H9 (cell line): ENCODE data around the gene GCLC. TPM values are rescaled to one million over a fixed set of nuclear protein-coding genes. Genes with fewer than 3 reads are reported as not detected.

ENCODE experiments used
- DNase-seq: peaks from one replicate; pipeline ENCODE4 v3.0.0-alpha.2; 2017
- H2AFZ ChIP-seq: one replicate; pipeline ENCODE4 v1.6.1; 2013; ENCODE audit warnings: mild to moderate bottlenecking, low read length, control low read depth, moderate library complexity
- H2AK5ac ChIP-seq: 2 replicates; pipeline ENCODE4 v1.6.1; 2013; ENCODE audit warnings: low read length, control low read depth, mixed read lengths; ENCODE audit not compliant: insufficient read length
- H2BK120ac ChIP-seq: one replicate; pipeline ENCODE4 v1.6.1; 2013; ENCODE audit warnings: low read depth, mild to moderate bottlenecking, low read length, control low read depth, inconsistent platforms; ENCODE audit not compliant: poor library complexity, severe bottlenecking
- H2BK12ac ChIP-seq: 2 replicates; pipeline ENCODE4 v1.6.1; 2013; ENCODE audit warnings: low read length, control low read depth, mixed read lengths, low read depth; ENCODE audit not compliant: insufficient read length
- H2BK15ac ChIP-seq: 2 replicates; pipeline ENCODE4 v1.6.1; 2013; ENCODE audit warnings: low read depth, low read length, control low read depth
- H2BK20ac ChIP-seq: one replicate; pipeline ENCODE4 v1.6.1; 2013; ENCODE audit warnings: low read depth, mild to moderate bottlenecking, low read length, control low read depth, inconsistent platforms; ENCODE audit not compliant: poor library complexity, severe bottlenecking
- H2BK5ac ChIP-seq: 2 replicates; pipeline ENCODE4 v1.6.1; 2013; ENCODE audit warnings: low read length, control low read depth, mixed read lengths; ENCODE audit not compliant: insufficient read length
- H3K14ac ChIP-seq: 2 replicates; pipeline ENCODE4 v1.6.1; 2013; ENCODE audit warnings: low read length, control low read depth; ENCODE audit not compliant: insufficient read depth
- H3K18ac ChIP-seq: 2 replicates; pipeline ENCODE4 v1.6.1; 2013; ENCODE audit warnings: low read depth, mild to moderate bottlenecking, mixed read lengths, low read length, control low read depth; ENCODE audit not compliant: insufficient read length
- H3K23ac ChIP-seq: 2 replicates; pipeline ENCODE4 v1.6.1; 2013; ENCODE audit warnings: low read length, control low read depth, mixed read lengths, low read depth; ENCODE audit not compliant: insufficient read length
- H3K23me2 ChIP-seq: 2 replicates; pipeline ENCODE4 v1.6.1; 2013; ENCODE audit warnings: low read depth, mild to moderate bottlenecking, mixed read lengths, low read length, control low read depth; ENCODE audit not compliant: insufficient read length, poor library complexity, severe bottlenecking
- H3K27ac ChIP-seq: 2 replicates; pipeline ENCODE4 v1.5.1; 2013; ENCODE audit warnings: low read length, control low read depth, mixed read lengths, low read depth; ENCODE audit not compliant: insufficient read length
- H3K27me3 ChIP-seq: 2 replicates; pipeline ENCODE4 v1.6.1; 2013; ENCODE audit warnings: low read length, control low read depth, inconsistent platforms; ENCODE audit not compliant: insufficient read depth
- H3K4ac ChIP-seq: 2 replicates; pipeline ENCODE4 v1.6.1; 2013; ENCODE audit warnings: low read depth, mild to moderate bottlenecking, control low read depth, inconsistent platforms, low read length, moderate library complexity
- H3K4me1 ChIP-seq: 2 replicates; pipeline ENCODE4 v1.6.1; 2013; ENCODE audit warnings: low read length, control low read depth, inconsistent platforms; ENCODE audit not compliant: insufficient read depth
- H3K4me2 ChIP-seq: 2 replicates; pipeline ENCODE4 v1.6.1; 2013; ENCODE audit warnings: low read length, control low read depth, mixed read lengths; ENCODE audit not compliant: insufficient read length, insufficient read depth
- H3K56ac ChIP-seq: 2 replicates; pipeline ENCODE4 v1.6.1; 2013; ENCODE audit warnings: low read depth, mild to moderate bottlenecking, mixed read lengths, low read length, control low read depth; ENCODE audit not compliant: insufficient read length
- H3K79me1 ChIP-seq: 2 replicates; pipeline ENCODE4 v1.6.1; 2013; ENCODE audit warnings: low read depth, mild to moderate bottlenecking, moderate library complexity, low read length, control low read depth, inconsistent platforms; ENCODE audit not compliant: insufficient read depth, poor library complexity, severe bottlenecking
- H3K79me2 ChIP-seq: 2 replicates; pipeline ENCODE4 v1.6.1; 2013; ENCODE audit warnings: low read length, control low read depth, inconsistent platforms; ENCODE audit not compliant: insufficient read depth
- H3K9ac ChIP-seq: 2 replicates; pipeline ENCODE4 v1.6.1; 2013; ENCODE audit warnings: low read length, control low read depth, mixed read lengths; ENCODE audit not compliant: insufficient read length; ENCODE audit errors: extremely low read depth
- H3K9me3 ChIP-seq: one replicate; pipeline ENCODE4 v1.6.1; 2013; ENCODE audit warnings: low read depth, low read length, inconsistent platforms; ENCODE audit not compliant: control insufficient read depth
- H3T11ph ChIP-seq: one replicate; pipeline ENCODE4 v1.6.1; 2013; ENCODE audit warnings: mild to moderate bottlenecking, low read length, control low read depth, inconsistent platforms
- H4K20me1 ChIP-seq: one replicate; pipeline ENCODE4 v1.6.1; 2013; ENCODE audit not compliant: control insufficient read depth, insufficient read length, insufficient read depth
- H4K5ac ChIP-seq: 2 replicates; pipeline ENCODE4 v1.6.1; 2013; ENCODE audit warnings: low read depth, mild to moderate bottlenecking, mixed read lengths, low read length, control low read depth; ENCODE audit not compliant: insufficient read length
- H4K8ac ChIP-seq: replicated peaks from 2 replicates; pipeline ENCODE4 v1.6.1; 2013; ENCODE audit warnings: low read length, control low read depth, mixed read lengths, low read depth; ENCODE audit not compliant: insufficient read length
- H4K91ac ChIP-seq: 2 replicates; pipeline ENCODE4 v1.6.1; 2013; ENCODE audit warnings: low read depth, mild to moderate bottlenecking, moderate library complexity, mixed read lengths, low read length, control low read depth; ENCODE audit not compliant: insufficient read length
- H3K27ac Mint-ChIP-seq, 3 experiments: 2 replicates in 2 of 3; 3 replicates in 1 of 3; pipeline ENCODE4 v1.8.0; 2020 to 2021; ENCODE audit warnings: mixed read lengths in 3 of 3, mild to moderate bottlenecking in 1 of 3, moderate library complexity in 1 of 3
- H3K27me3 Mint-ChIP-seq: 2 replicates; pipeline ENCODE4 v1.8.0; 2021; ENCODE audit warnings: low read depth, mild to moderate bottlenecking, moderate library complexity, mixed read lengths
- H3K36me3 Mint-ChIP-seq, 3 experiments: 2 replicates in 2 of 3; 3 replicates in 1 of 3; pipeline ENCODE4 v1.8.0; 2020 to 2021; ENCODE audit warnings: low read depth in 3 of 3, mixed read lengths in 3 of 3; ENCODE audit not compliant: insufficient read depth in 1 of 3
- H3K4me1 Mint-ChIP-seq, 2 experiments: 2 replicates each; pipeline ENCODE4 v1.8.0; 2020; ENCODE audit warnings: mixed read lengths in 2 of 2
- H3K4me3 Mint-ChIP-seq, 2 experiments: 2 replicates in 1 of 2; 3 replicates in 1 of 2; pipeline ENCODE4 v1.8.0; 2020 to 2021; ENCODE audit warnings: mild to moderate bottlenecking in 2 of 2, mixed read lengths in 2 of 2, moderate library complexity in 1 of 2
- H3K9me3 Mint-ChIP-seq, 2 experiments: 2 replicates in 1 of 2; 3 replicates in 1 of 2; pipeline ENCODE4 v1.8.0; 2020; ENCODE audit warnings: mild to moderate bottlenecking in 2 of 2, mixed read lengths in 2 of 2, moderate library complexity in 1 of 2
- WGBS: extraction: QIAGEN DNeasy Blood & Tissue Kit; methylation state at CpG from one replicate; pipeline ENCODE4 v1.1.7; 2013; ENCODE audit warnings: missing lambda C conversion rate, low lambda C conversion rate, mixed read lengths; ENCODE audit not compliant: insufficient read length; ENCODE audit errors: extremely low coverage; 5-methylcytosine and 5-hydroxymethylcytosine counted together
- total RNA-seq: library from RNA; stranded (reverse); gene quantifications from 2 replicates; pipeline ENCODE4 v1.2.1, GENCODE V29; 2021
- TF ChIP-seq, protein P1 (sequence below): fragments of 200-600 bp; sonication (generic); conservative IDR thresholded peaks from 3 replicates; pipeline ENCODE4 v1.8.0; 2021; ENCODE audit warnings: antibody characterized with exemption, mild to moderate bottlenecking

The GCLC gene
- total RNA-seq, 1 experiment from 2014 or later = 55.5 TPM

DNA sequence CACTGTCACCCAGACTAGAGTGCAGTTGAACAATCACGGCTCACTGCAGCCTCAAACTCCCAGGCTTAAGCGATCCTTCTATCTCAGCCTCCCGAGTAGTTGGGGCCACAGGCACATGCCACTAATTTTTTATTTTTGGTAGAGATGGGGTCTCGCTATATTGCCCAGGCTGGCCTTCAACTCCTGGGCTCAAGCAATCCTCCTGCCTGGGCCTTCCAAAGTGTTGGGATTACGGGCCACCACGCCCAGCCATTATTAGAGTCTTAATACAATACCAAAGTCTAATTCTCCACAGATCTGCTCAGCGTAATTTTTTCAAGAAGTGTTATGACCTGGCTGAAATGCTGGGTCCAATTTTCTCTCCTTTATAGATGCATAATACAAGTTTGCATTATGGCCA is 3.0 kb downstream of the GCLC start:
- H3K56ac ChIP-seq = no peak overlapping the region
- H3K4ac ChIP-seq = no peak overlapping the region
- H2BK15ac ChIP-seq = no peak overlapping the region
- H3K9me3 ChIP-seq = no peaks in the 10 kb centered on the region
- H4K91ac ChIP-seq = no peak overlapping the region
- H3K23ac ChIP-seq = no peak overlapping the region
- peaks cover 3 to 17% (median 9%) of the 10 kb centered on the region in 3 experiments; a peak in 6 of 7 replicates for H3K36me3 Mint-ChIP-seq
- H3K9ac ChIP-seq = no peak overlapping the region
- no peak overlapping the region for H2AK5ac ChIP-seq
- H4K8ac ChIP-seq = no peak overlapping the region
- no peak overlapping the region for H2BK20ac ChIP-seq
- H3K4me3 Mint-ChIP-seq = peak overlapping the region; percentile 90 to 97; a peak in 3 of 5 replicates
- H3K27me3 ChIP-seq = peaks cover 4% of the 10 kb centered on the region; the same call in 1 of the 2 replicates
- no CpG with 5 or more reads among the region's 7 CpGs for WGBS
- H3K79me1 ChIP-seq = peaks cover 5% of the 10 kb centered on the region
- no peak overlapping the region for H3K14ac ChIP-seq
- H3K9me3 Mint-ChIP-seq = no peaks in the 10 kb centered on the region
- H3K27ac ChIP-seq = no peak overlapping the region
- no peak overlapping the region for H3K4me2 ChIP-seq
- peaks cover 45 to 46% of the 10 kb centered on the region in 2 experiments for H3K4me1 Mint-ChIP-seq
- no peak overlapping the region for H2BK12ac ChIP-seq
- H3K27ac Mint-ChIP-seq = peak overlapping the region; percentile 41 to 91 (median 49); a peak in 6 of 7 replicates
- H3T11ph ChIP-seq = no peak overlapping the region
- H4K20me1 ChIP-seq = no peaks in the 10 kb centered on the region
- H3K27me3 Mint-ChIP-seq = peaks cover 20% of the 10 kb centered on the region
- H4K5ac ChIP-seq = no peak overlapping the region
- peaks cover 2% of the 10 kb centered on the region; the same call in 1 of the 2 replicates for H3K4me1 ChIP-seq
- TF ChIP-seq, protein P1, sequence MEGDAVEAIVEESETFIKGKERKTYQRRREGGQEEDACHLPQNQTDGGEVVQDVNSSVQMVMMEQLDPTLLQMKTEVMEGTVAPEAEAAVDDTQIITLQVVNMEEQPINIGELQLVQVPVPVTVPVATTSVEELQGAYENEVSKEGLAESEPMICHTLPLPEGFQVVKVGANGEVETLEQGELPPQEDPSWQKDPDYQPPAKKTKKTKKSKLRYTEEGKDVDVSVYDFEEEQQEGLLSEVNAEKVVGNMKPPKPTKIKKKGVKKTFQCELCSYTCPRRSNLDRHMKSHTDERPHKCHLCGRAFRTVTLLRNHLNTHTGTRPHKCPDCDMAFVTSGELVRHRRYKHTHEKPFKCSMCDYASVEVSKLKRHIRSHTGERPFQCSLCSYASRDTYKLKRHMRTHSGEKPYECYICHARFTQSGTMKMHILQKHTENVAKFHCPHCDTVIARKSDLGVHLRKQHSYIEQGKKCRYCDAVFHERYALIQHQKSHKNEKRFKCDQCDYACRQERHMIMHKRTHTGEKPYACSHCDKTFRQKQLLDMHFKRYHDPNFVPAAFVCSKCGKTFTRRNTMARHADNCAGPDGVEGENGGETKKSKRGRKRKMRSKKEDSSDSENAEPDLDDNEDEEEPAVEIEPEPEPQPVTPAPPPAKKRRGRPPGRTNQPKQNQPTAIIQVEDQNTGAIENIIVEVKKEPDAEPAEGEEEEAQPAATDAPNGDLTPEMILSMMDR = no peak
- H3K23me2 ChIP-seq = peaks cover 5% of the 10 kb centered on the region
- H2BK120ac ChIP-seq = no peak overlapping the region
- no peak overlapping the region for H2AFZ ChIP-seq
- peaks cover 28% of the 10 kb centered on the region; the same call in 1 of the 2 replicates for H3K79me2 ChIP-seq
- no peak overlapping the region for H2BK5ac ChIP-seq
- H3K18ac ChIP-seq = no peak overlapping the region
- DNase-seq = no peak
